GM23338 (cell line): ENCODE measurements around the gene MTHFD2L. TPM values are rescaled to one million over a fixed set of nuclear protein-coding genes. Genes with fewer than 3 reads are reported as not detected.

ENCODE experiments used
- ATAC-seq: fragments of 200-7000 bp; cut with Tn5 transposase; 3 replicates; pipeline ENCODE4 v1.9.1; 2020
- DNase-seq: peaks from one replicate; pipeline ENCODE4 v3.0.0-alpha.2; 2015; ENCODE audit warnings: low spot score
- H2AFZ ChIP-seq: fragments of 200-600 bp; sonication (generic); 2 replicates; pipeline ENCODE4 v1.8.0; 2016; ENCODE audit warnings: antibody characterized with exemption, mild to moderate bottlenecking, moderate library complexity
- H3F3A ChIP-seq: fragments of 200-600 bp; sonication (generic); replicated peaks from 2 replicates; pipeline ENCODE4 v1.8.0; 2017; ENCODE audit warnings: antibody characterized with exemption, mixed run types, low read depth
- H3K27ac ChIP-seq: fragments of 200-600 bp; sonication (generic); 2 replicates; pipeline ENCODE4 v1.6.1; 2016; ENCODE audit warnings: low read depth
- H3K27me3 ChIP-seq: fragments of 200-600 bp; sonication (generic); 2 replicates; pipeline ENCODE4 v1.8.0; 2016; ENCODE audit warnings: mild to moderate bottlenecking, mixed run types, moderate library complexity; ENCODE audit not compliant: insufficient read depth
- H3K36me3 ChIP-seq: fragments of 200-600 bp; sonication (generic); 2 replicates; pipeline ENCODE4 v1.8.0; 2016; ENCODE audit warnings: mild to moderate bottlenecking; ENCODE audit not compliant: insufficient read depth
- H3K4me1 ChIP-seq: fragments of 200-600 bp; sonication (generic); 2 replicates; pipeline ENCODE4 v1.8.0; 2016; ENCODE audit warnings: mild to moderate bottlenecking, moderate library complexity; ENCODE audit not compliant: insufficient read depth
- H3K4me2 ChIP-seq: fragments of 200-600 bp; sonication (generic); 2 replicates; pipeline ENCODE4 v1.7.1; 2017; ENCODE audit warnings: mixed run types
- H3K4me3 ChIP-seq: fragments of 200-600 bp; sonication (generic); 2 replicates; pipeline ENCODE4 v1.6.1; 2016; ENCODE audit warnings: mixed run types
- H3K79me2 ChIP-seq: fragments of 200-600 bp; sonication (generic); replicated peaks from 2 replicates; pipeline ENCODE4 v1.8.0; 2017; ENCODE audit warnings: mild to moderate bottlenecking; ENCODE audit not compliant: insufficient read depth
- H3K9me2 ChIP-seq: fragments of 200-600 bp; sonication (generic); 2 replicates; pipeline ENCODE4 v1.8.0; 2017; ENCODE audit not compliant: insufficient read depth
- H4K20me1 ChIP-seq: fragments of 200-600 bp; sonication (generic); replicated peaks from 2 replicates; pipeline ENCODE4 v1.8.0; 2017; ENCODE audit warnings: mild to moderate bottlenecking; ENCODE audit not compliant: insufficient read depth
- H3K27ac Mint-ChIP-seq: 2 replicates; pipeline ENCODE4 v1.8.0; 2020; ENCODE audit warnings: inconsistent platforms, mild to moderate bottlenecking, moderate library complexity, mixed read lengths
- H3K27me3 Mint-ChIP-seq: 3 replicates; pipeline ENCODE4 v1.8.0; 2022; ENCODE audit warnings: low read depth, mild to moderate bottlenecking, moderate library complexity, mixed read lengths, inconsistent platforms; ENCODE audit not compliant: insufficient read depth, poor library complexity
- H3K36me3 Mint-ChIP-seq: 3 replicates; pipeline ENCODE4 v1.8.0; 2021; ENCODE audit warnings: low read depth, mild to moderate bottlenecking, inconsistent platforms, moderate library complexity, mixed read lengths
- H3K4me1 Mint-ChIP-seq: 3 replicates; pipeline ENCODE4 v1.8.0; 2020; ENCODE audit warnings: mild to moderate bottlenecking, inconsistent platforms, mixed read lengths
- H3K4me3 Mint-ChIP-seq: 3 replicates; pipeline ENCODE4 v1.8.0; 2021; ENCODE audit warnings: moderate library complexity, mild to moderate bottlenecking, inconsistent platforms, mixed read lengths
- H3K9me3 Mint-ChIP-seq: 3 replicates; pipeline ENCODE4 v1.8.0; 2020; ENCODE audit warnings: moderate library complexity, mild to moderate bottlenecking, inconsistent platforms, mixed read lengths
- CREB1 ChIP-seq: fragments of 250-450 bp; sonication (Bioruptor Pico); IDR thresholded peaks from 2 replicates; pipeline ENCODE4 v1.5.0; 2020; ENCODE audit warnings: low read depth, mild to moderate bottlenecking, moderate library complexity
- EZH2 ChIP-seq: fragments of 200-600 bp; sonication (generic); IDR thresholded peaks from one replicate; pipeline ENCODE4 v1.8.0; 2017; ENCODE audit warnings: antibody characterized with exemption, mild to moderate bottlenecking, low read depth; ENCODE audit not compliant: unreplicated experiment
- EZH2phosphoT487 ChIP-seq: fragments of 200-600 bp; sonication (generic); IDR thresholded peaks from one replicate; pipeline ENCODE4 v1.8.1; 2018; ENCODE audit warnings: antibody characterized with exemption; ENCODE audit not compliant: unreplicated experiment
- JUNB ChIP-seq: IDR thresholded peaks from one replicate; pipeline ENCODE4 v1.6.1; 2016; ENCODE audit warnings: antibody characterized with exemption; ENCODE audit not compliant: unreplicated experiment
- NANOG ChIP-seq: IDR thresholded peaks from 2 replicates; pipeline ENCODE4 v1.6.1; 2016; ENCODE audit warnings: antibody characterized with exemption, borderline replicate concordance
- POLR2AphosphoS5 ChIP-seq: IDR thresholded peaks from 2 replicates; pipeline ENCODE4 v1.6.1; 2016; ENCODE audit warnings: antibody characterized with exemption, low read depth
- STAT1 ChIP-seq: IDR thresholded peaks from one replicate; pipeline ENCODE4 v1.6.1; 2016; ENCODE audit warnings: antibody characterized with exemption; ENCODE audit not compliant: unreplicated experiment
- ZNF114 ChIP-seq: fragments of 250-450 bp; sonication (Bioruptor Pico); IDR thresholded peaks from 2 replicates; pipeline ENCODE4 v1.5.0; 2020; ENCODE audit warnings: mild to moderate bottlenecking, moderate library complexity
- ZNF331 ChIP-seq: fragments of 250-450 bp; sonication (Bioruptor Pico); IDR thresholded peaks from 2 replicates; pipeline ENCODE4 v1.5.0; 2020; ENCODE audit warnings: low read depth, mild to moderate bottlenecking, moderate library complexity
- polyA plus RNA-seq: library from polyadenylated mRNA; unstranded; fragments of >200 nt; fragmentation: Nextera tagmentation; extraction: Ambion mirVana; gene quantifications from 2 replicates; pipeline ENCODE4 v1.2.1, GENCODE V29; 2016
- total RNA-seq: library from RNA; depleted of rRNA; stranded (reverse); fragments of >200 nt; shearing (Covaris generic); gene quantifications from 2 replicates; pipeline ENCODE4 v1.2.3, GENCODE V29; 2014
- TF ChIP-seq, protein P1 (sequence below): fragments of 250-450 bp; sonication (Bioruptor Pico); IDR thresholded peaks from 2 replicates; pipeline ENCODE4 v1.5.0; 2020; ENCODE audit warnings: mild to moderate bottlenecking, moderate library complexity
- TF ChIP-seq, protein P2 (sequence below): IDR thresholded peaks from 2 replicates; pipeline ENCODE4 v1.6.1; 2016; ENCODE audit warnings: antibody characterized with exemption
- TF ChIP-seq, protein P3 (sequence below): IDR thresholded peaks from one replicate; pipeline ENCODE4 v1.6.1; 2018; ENCODE audit warnings: antibody characterized with exemption; ENCODE audit not compliant: unreplicated experiment

The MTHFD2L gene
- total and polyA plus RNA-seq, 2 experiments from 2014 or later = 24.4 to 35.7 TPM

DNA sequence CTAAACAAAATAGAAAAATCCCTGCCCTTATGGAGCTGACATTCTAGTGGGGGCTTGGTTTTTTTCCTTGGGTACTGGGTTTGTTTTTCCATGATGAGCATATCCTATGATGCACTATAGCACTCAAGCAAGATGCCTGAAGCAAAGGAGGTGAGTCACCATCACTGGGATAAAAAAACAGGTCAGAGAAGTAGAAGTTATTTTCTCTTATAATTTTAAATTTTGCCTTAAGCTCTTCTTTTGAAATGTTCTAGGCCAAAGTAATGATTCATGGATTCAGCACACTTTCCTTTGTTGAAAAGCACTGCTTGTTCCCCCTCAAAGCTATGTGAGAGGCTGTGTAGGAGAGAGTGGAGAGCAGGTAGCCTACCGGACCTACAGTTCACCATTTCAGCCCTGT, 43.7 kb upstream of the MTHFD2L start (continued):
- TF ChIP-seq, protein P1, sequence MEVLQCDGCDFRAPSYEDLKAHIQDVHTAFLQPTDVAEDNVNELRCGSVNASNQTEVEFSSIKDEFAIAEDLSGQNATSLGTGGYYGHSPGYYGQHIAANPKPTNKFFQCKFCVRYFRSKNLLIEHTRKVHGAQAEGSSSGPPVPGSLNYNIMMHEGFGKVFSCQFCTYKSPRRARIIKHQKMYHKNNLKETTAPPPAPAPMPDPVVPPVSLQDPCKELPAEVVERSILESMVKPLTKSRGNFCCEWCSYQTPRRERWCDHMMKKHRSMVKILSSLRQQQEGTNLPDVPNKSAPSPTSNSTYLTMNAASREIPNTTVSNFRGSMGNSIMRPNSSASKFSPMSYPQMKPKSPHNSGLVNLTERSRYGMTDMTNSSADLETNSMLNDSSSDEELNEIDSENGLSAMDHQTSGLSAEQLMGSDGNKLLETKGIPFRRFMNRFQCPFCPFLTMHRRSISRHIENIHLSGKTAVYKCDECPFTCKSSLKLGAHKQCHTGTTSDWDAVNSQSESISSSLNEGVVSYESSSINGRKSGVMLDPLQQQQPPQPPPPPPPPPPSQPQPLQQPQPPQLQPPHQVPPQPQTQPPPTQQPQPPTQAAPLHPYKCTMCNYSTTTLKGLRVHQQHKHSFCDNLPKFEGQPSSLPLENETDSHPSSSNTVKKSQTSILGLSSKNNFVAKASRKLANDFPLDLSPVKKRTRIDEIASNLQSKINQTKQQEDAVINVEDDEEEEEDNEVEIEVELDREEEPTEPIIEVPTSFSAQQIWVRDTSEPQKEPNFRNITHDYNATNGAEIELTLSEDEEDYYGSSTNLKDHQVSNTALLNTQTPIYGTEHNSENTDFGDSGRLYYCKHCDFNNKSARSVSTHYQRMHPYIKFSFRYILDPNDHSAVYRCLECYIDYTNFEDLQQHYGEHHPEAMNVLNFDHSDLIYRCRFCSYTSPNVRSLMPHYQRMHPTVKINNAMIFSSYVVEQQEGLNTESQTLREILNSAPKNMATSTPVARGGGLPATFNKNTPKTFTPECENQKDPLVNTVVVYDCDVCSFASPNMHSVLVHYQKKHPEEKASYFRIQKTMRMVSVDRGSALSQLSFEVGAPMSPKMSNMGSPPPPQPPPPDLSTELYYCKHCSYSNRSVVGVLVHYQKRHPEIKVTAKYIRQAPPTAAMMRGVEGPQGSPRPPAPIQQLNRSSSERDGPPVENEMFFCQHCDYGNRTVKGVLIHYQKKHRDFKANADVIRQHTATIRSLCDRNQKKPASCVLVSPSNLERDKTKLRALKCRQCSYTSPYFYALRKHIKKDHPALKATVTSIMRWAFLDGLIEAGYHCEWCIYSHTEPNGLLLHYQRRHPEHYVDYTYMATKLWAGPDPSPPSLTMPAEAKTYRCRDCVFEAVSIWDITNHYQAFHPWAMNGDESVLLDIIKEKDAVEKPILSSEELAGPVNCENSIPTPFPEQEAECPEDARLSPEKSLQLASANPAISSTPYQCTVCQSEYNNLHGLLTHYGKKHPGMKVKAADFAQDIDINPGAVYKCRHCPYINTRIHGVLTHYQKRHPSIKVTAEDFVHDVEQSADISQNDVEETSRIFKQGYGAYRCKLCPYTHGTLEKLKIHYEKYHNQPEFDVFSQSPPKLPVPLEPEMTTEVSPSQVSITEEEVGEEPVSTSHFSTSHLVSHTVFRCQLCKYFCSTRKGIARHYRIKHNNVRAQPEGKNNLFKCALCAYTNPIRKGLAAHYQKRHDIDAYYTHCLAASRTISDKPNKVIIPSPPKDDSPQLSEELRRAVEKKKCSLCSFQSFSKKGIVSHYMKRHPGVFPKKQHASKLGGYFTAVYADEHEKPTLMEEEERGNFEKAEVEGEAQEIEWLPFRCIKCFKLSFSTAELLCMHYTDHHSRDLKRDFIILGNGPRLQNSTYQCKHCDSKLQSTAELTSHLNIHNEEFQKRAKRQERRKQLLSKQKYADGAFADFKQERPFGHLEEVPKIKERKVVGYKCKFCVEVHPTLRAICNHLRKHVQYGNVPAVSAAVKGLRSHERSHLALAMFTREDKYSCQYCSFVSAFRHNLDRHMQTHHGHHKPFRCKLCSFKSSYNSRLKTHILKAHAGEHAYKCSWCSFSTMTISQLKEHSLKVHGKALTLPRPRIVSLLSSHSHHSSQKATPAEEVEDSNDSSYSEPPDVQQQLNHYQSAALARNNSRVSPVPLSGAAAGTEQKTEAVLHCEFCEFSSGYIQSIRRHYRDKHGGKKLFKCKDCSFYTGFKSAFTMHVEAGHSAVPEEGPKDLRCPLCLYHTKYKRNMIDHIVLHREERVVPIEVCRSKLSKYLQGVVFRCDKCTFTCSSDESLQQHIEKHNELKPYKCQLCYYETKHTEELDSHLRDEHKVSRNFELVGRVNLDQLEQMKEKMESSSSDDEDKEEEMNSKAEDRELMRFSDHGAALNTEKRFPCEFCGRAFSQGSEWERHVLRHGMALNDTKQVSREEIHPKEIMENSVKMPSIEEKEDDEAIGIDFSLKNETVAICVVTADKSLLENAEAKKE (CRISPR knock-in tag) = no peak
- TF ChIP-seq EZH2 (no peak), STAT1 (no peak), NANOG (no peak), EZH2phosphoT487 (no peak), ZNF114 (no peak), JUNB (no peak), ZNF331 (no peak)

DNA sequence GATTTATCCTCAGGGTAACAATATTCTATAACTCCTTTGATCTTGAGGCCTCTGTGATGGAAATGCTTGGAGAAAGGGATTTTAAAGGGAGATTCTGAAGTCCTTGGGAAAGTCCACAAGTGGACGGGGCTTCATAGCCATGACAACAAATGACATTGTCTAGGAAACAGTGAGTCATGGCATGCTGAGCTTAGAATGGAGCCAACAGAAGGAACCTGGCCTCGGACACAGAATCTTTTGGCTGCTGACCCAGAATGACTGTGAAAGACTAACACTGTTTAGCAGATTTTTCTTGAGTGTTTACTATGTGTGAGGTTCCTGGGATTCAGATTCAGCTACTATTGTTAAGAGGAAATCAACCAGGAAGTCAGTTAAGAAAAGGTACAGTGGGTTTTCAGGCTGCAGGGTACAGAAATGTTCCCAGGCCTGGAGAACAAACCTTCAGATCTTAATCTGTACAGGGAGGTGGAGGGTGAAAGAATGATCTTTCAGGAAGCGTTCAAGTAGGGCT, 40.8 kb upstream of the MTHFD2L start:
- H3K27me3 Mint-ChIP-seq = no peaks in the 10 kb centered on the region
- no peak for ATAC-seq
- Histone ChIP-seq H2AFZ (peak overlapping the region; percentile 74; the same call in 1 of the 2 replicates), H3K79me2 (no peaks in the 10 kb centered on the region), H3F3A (no peaks in the 10 kb centered on the region), H4K20me1 (no peaks in the 10 kb centered on the region), H3K4me3 (no peak overlapping the region), H3K36me3 (no peaks in the 10 kb centered on the region), H3K27me3 (no peaks in the 10 kb centered on the region), H3K4me2 (no peak overlapping the region), H3K27ac (no peak overlapping the region), H3K9me2 (0 out of 2 replicates have a peak, but pooled peaks cover 3% of the 10 kb centered on the region), H3K4me1 (no peaks in the 10 kb centered on the region)
- peaks cover 6% of the 10 kb centered on the region; the same call in 2 of the 3 replicates for H3K9me3 Mint-ChIP-seq
- no peak overlapping the region for H3K27ac Mint-ChIP-seq
- no peak for DNase-seq
- peaks cover 2% of the 10 kb centered on the region; the same call in 1 of the 3 replicates for H3K36me3 Mint-ChIP-seq
- no peaks in the 10 kb centered on the region; the same call in 2 of the 3 replicates for H3K4me1 Mint-ChIP-seq
- H3K4me3 Mint-ChIP-seq = no peak overlapping the region
- TF ChIP-seq CREB1 (CRISPR knock-in tag) (no peak), EZH2phosphoT487 (no peak), NANOG (no peak), EZH2 (no peak), POLR2AphosphoS5 (no peak), JUNB (no peak), ZNF114 (no peak), ZNF331 (no peak), STAT1 (no peak)
- TF ChIP-seq, protein P2, sequence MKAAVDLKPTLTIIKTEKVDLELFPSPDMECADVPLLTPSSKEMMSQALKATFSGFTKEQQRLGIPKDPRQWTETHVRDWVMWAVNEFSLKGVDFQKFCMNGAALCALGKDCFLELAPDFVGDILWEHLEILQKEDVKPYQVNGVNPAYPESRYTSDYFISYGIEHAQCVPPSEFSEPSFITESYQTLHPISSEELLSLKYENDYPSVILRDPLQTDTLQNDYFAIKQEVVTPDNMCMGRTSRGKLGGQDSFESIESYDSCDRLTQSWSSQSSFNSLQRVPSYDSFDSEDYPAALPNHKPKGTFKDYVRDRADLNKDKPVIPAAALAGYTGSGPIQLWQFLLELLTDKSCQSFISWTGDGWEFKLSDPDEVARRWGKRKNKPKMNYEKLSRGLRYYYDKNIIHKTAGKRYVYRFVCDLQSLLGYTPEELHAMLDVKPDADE = no peak
- TF ChIP-seq, protein P3, sequence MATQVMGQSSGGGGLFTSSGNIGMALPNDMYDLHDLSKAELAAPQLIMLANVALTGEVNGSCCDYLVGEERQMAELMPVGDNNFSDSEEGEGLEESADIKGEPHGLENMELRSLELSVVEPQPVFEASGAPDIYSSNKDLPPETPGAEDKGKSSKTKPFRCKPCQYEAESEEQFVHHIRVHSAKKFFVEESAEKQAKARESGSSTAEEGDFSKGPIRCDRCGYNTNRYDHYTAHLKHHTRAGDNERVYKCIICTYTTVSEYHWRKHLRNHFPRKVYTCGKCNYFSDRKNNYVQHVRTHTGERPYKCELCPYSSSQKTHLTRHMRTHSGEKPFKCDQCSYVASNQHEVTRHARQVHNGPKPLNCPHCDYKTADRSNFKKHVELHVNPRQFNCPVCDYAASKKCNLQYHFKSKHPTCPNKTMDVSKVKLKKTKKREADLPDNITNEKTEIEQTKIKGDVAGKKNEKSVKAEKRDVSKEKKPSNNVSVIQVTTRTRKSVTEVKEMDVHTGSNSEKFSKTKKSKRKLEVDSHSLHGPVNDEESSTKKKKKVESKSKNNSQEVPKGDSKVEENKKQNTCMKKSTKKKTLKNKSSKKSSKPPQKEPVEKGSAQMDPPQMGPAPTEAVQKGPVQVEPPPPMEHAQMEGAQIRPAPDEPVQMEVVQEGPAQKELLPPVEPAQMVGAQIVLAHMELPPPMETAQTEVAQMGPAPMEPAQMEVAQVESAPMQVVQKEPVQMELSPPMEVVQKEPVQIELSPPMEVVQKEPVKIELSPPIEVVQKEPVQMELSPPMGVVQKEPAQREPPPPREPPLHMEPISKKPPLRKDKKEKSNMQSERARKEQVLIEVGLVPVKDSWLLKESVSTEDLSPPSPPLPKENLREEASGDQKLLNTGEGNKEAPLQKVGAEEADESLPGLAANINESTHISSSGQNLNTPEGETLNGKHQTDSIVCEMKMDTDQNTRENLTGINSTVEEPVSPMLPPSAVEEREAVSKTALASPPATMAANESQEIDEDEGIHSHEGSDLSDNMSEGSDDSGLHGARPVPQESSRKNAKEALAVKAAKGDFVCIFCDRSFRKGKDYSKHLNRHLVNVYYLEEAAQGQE = no peak
